HG02571 (cell line): ENCODE data around the gene CXCR6.

Experiments used
- ATAC-seq: cut with Tn5 transposase; IDR thresholded peaks from one replicate; pipeline ENCODE4 v1.9.1; 2021; ENCODE audit warnings: mild to moderate bottlenecking, moderate library complexity; ENCODE audit not compliant: unreplicated experiment

The CXCR6 gene

GRCh38 chr3:45946875-45947274 is 3.6 kb downstream of the CXCR6 start:
- no peak for ATAC-seq

GRCh38 chr3:45947361-45947760 is 4.1 kb downstream of the CXCR6 start:
- no peak for ATAC-seq

GRCh38 chr3:45948311-45948781 is 5.1 kb downstream of the CXCR6 start:
- no peak for ATAC-seq

GRCh38 chr3:45948881-45949280 is 5.6 kb downstream of the CXCR6 start:
- ATAC-seq = no peak

- no peak for ATAC-seq
Measured at GRCh38 chr3:45949432-45949831, 6.2 kb downstream of the CXCR6 start.

GRCh38 chr3:45950131-45950530 is 6.9 kb downstream of the CXCR6 start:
- ATAC-seq = no peak

GRCh38 chr3:45950686-45951600 is 7.7 kb downstream of the CXCR6 start:
- no peak for ATAC-seq

- ATAC-seq = no peak
Measured at GRCh38 chr3:45951946-45952345, 8.7 kb downstream of the CXCR6 start.

GRCh38 chr3:45952456-45952855 is 9.2 kb downstream of the CXCR6 start:
- no peak for ATAC-seq

GRCh38 chr3:45953536-45953935 is 10.3 kb downstream of the CXCR6 start:
- ATAC-seq = no peak

GRCh38 chr3:45954306-45954705 is 11.0 kb downstream of the CXCR6 start:
- no peak for ATAC-seq

- no peak for ATAC-seq
Measured at GRCh38 chr3:45955017-45955647, 11.9 kb downstream of the CXCR6 start.

GRCh38 chr3:45955706-45956105 is 12.4 kb downstream of the CXCR6 start:
- no peak for ATAC-seq

GRCh38 chr3:45957586-45957985 is 14.3 kb downstream of the CXCR6 start:
- ATAC-seq = no peak

GRCh38 chr3:45958321-45958791 is 15.1 kb downstream of the CXCR6 start:
- ATAC-seq = no peak

- no peak for ATAC-seq
Measured at GRCh38 chr3:45959201-45959600, 15.9 kb downstream of the CXCR6 start.

GRCh38 chr3:45960289-45960688 is 17.0 kb downstream of the CXCR6 start:
- ATAC-seq = no peak

- no peak for ATAC-seq
Measured at GRCh38 chr3:45962033-45962432, 18.8 kb downstream of the CXCR6 start.

- peak; percentile 62 for ATAC-seq
Measured at GRCh38 chr3:45964139-45964538, 20.9 kb downstream of the CXCR6 start.

GRCh38 chr3:45965253-45965652 is 22.0 kb downstream of the CXCR6 start:
- ATAC-seq = no peak

- no peak for ATAC-seq
Measured at GRCh38 chr3:45965653-45966052, 22.4 kb downstream of the CXCR6 start.

- ATAC-seq = no peak
Measured at GRCh38 chr3:45966371-45966791, 23.1 kb downstream of the CXCR6 start.
